ENCODE data around the gene PRR35.
A peak's percentile ranks its signal among the peaks of the same experiment; 100 is the strongest.
"Not testable (repeated sequence)": the region's sequence is repeated elsewhere in the genome, so short reads cannot be mapped to it uniquely, and the experiment has no call there.

Gene PRR35

DNA sequence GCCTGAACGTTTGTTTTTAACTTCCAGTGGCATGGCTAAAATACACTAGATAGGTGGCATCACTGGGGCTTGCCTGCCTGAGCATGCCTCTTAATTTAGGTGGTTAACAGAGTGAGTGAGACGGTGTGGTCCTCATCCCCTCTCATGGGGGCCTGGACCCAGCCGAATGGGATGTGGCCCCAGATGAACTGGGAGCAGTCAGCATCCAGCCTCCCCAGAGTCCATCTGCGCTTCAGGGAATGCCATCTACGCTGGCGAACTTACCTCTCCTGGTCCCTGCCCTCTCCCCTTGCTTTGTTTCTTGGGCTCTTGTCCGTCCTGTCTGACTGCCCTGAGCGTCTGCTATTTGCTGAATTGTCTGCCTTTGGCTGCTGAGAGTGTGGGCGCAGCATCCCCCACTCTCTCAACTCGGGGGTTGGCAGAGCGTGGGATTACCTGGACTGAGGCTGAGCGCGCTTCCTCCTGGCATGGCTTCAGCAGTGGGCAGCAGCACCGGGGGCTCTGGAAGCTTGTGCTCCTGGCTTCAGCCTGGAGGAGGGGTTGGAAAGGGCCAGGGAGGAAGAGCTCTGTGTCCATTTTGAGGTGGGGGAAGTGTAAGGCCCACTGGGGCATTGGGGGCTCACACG lies 31.8 kb downstream of the PRR35 start:
- no peak for DNase-seq (ENCODE audit: extremely low read depth in 1 of 2, low read depth in 1 of 2)

DNA sequence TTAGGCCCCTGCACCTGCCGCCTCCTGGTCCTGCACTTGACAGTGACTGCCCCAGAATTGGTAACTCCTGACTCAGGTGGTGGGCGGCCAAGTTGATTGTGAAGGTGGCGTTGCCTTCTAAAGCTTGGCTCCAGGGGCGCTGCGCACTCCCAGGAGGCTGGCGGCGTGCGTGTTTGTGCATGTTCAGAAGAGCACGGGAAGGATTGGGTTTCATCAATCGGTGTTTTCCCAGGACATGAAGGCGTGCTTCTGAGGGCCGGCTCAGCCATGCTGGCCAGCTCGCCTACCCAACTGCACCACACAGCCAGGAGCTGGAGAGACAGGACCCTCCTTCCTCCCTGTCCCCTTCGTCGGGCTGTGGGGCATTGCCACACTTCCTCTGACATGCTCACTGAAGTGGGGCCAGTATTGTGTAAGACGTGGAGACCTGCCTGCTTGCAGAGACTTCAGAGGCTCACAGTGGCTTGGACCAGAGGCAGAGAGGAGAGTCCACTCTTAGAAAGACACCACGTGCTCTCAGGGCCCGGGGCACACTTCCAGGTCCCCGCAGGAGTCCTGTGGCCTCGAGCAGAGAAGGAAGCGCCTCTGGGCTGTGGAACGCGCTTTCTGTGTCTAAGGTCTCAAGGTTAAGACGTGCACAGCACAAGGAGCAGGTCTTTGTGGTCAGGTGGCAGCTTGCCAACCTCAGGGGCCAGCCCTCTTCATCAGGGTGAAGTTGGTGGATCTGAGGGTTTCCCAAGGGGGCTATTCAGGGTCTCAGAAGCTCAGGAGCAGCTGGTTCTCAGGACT lies 32.5 kb downstream of the PRR35 start:
- DNase-seq (ENCODE audit: extremely low read depth in 1 of 2, low read depth in 1 of 2) = no peak

DNA sequence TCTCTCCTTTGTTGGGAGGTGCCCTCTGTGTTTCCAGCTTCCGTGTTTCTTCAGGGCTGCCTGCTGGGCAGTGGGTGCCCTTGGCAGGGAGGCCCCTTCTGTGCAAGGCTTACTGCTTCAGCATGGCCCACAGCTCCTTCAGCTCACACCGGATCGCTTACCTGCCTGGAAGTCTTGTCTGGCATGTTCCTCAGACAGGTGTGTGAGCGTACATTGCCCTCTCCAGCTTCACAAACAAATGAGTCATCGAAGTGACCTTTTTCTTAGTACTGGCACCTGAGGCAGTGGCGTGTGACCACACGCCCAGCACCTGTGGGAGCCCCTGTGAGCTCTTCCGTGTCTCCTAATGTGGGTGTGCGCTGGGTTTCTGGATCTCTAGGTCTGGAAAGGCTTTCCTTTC lies 33.2 kb downstream of the PRR35 start:
- DNase-seq (ENCODE audit: extremely low read depth in 1 of 2, low read depth in 1 of 2) = no peak

DNA sequence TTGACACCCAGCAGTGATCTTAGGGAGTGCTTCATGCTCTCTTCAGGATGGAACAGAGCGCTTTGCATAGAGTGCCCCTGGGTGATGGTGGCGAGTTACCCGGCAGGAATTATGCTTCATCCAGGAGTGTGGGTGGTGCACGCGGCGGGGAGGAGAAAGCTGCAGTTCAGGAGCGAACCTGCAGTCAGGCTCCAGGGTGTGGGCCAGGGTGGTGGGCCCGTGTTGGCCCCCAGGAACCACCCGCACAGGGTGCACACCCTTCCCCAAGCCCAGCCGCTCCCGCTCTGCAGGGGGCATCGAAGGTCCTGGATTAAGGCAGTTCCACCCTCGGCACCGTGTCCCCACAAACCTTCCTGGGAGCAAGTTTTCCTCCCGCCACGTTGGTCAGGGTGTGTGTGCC lies 33.6 kb downstream of the PRR35 start:
- no peak for DNase-seq (ENCODE audit: extremely low read depth in 1 of 2, low read depth in 1 of 2)

DNA sequence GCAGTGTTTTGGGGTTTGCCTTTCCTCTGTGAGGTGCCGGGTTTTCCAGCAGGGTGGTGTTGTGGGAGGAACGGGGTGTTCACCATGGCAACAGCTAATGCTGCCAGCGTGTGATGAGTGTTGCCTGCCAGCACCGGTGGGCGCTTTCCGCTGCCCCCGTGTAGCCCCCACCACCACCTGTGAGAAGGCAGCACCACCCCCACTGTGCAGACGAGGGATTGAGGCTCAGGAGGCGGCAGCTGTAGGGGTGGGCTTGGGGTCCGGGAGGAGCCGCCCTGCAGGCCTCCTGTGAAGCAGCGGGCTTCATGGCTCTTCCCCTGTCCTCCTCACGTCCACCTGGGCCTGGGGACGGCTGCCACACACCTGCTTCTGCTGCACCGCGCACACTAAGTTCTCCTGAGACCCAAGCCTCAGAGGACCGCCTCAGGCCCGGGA lies 34.9 kb downstream of the PRR35 start:
- no peak for DNase-seq (ENCODE audit: extremely low read depth in 1 of 2, low read depth in 1 of 2)

DNA sequence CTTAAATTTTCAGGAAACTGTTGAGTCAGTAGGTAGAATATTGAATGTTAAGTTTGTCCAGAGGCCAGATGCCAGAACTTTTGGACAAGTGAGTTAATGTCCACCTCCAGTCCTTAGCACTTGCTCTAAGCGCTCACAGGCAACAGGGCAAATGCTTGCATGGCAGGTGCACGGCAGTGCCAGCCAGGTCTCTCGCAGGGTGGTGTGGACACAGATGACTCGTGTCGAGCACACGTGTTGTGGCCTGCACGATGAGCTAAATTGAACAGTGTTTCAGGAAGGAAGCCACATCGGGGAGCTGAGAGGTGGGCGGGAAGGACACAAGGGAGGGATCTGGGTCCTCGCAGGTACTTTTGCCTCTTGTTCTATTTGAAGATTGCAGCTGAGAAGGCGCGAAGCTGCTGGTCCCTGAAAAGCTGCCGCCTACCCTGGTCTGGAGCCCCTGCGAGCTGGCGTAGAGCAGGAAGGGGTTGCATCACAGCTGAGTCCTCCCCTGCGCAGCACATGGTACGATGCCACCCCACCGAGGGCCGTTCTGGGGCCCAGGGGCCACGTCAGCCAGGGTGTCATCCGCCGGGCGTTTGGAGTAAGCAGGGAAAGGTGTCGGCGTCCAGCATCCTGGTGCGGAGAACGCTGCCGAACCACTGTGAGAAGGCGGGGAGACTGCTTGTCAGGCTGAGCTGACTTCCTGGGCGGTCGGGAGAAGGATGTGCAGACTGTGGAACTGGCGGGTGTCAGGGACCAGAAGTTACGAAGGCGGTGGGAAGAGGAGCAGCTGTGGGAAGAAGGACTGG lies 35.9 kb downstream of the PRR35 start:
- no peak for DNase-seq (ENCODE audit: extremely low read depth in 1 of 2, low read depth in 1 of 2)

DNA sequence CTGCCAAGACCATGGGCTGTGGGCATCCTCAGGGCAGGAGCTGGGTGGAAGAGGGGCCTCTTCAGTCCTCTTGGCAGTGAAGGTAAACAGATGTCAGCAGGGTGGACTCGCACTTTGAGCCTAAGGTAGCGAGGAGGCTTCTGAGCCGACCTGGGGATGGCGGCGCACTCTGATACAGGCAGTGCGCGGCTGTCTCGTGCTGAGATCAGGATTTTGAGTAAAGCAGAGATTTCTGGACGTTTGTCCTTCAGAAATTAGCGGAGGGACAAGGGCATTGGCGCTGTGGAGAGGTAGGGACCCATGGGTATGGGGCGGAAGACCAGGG lies 36.5 kb downstream of the PRR35 start:
- DNase-seq (ENCODE audit: extremely low read depth in 1 of 2, low read depth in 1 of 2) = no peak

DNA sequence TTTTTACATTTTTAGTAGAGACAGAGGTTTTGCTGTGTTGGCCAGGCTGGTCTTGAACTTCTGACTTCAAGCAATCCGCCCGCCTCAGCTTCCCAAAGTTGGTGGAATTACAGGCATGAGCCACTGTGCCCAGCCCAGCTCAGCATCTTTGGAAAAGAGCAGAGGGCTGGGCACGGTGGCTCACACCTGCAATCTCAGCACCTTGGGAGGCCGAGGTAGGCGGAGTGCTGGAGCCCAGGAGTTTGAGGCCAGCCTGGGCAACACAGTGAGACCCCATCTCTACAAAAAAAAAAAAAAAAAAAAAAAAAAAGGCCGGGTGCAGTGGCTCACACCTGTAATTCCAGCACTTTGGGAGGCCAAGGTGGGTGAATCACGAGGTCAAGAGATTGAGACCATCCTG lies 37.5 kb downstream of the PRR35 start:
- not testable (repeated sequence) for DNase-seq (ENCODE audit: extremely low read depth in 1 of 2, low read depth in 1 of 2)

DNA sequence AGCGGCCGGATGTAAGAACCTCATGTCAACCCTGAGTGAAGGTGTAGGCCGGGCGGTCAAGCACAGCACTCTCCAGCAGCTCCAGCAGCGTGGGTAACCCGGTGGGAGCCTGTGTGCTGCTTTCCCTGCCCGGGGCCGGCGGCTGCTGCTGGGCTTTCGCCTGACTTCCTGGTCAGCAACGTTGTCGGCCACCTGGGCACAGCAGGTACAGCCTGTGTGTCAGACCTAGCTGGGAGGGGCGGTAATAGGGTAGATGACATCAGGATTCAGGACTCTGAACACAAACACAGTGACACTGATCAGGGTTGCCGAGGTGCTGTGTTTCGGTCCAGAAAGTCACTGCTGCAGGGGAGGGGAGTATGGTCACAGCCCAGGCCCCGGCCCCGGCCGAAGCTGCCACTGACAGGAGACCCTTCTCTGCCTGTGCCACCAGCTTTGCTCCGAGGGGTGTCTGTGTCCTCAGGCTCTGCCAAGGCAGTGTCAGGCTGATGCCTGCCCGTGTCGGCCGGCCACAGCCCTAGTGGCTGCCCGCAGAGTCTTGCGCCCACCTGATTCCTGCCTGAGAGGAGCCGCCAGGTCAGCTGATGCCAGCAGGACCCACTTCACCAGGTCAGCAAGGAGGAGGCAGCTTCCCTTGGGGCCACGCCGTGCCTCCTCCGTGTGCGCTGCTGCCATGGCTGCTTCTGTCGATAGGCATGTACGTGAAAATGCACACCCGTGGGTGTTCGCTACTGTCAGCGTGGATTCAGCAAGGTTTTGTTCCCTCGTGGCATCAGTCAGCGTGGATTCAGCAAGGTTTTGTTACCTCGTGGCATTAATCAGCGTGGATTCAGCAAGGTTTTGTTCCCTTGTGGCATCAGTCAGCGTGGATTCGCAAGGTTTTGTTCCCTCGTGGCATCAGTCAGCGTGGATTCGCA lies 38.9 kb downstream of the PRR35 start:
- no peak for DNase-seq (ENCODE audit: extremely low read depth in 1 of 2, low read depth in 1 of 2)

DNA sequence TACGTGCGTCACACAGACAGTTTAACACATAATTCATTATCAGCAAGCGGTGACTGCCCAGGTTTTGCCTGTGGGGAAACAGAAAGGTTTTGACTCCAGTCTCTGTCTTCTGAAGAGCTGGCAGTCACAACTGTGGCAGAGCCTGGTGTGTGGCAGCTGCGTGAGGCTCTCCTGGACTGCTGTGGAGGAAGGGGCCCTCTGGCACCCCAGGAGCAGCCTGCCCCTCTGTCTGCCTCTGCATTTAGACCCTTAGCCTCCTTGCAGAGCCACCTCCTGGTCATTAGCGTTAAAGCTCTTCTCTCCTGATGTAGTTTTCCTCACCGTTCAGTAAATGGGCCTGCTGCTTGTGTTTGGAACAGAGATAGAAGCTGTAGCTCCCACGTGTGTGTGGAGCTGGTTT lies 40.6 kb downstream of the PRR35 start:
- DNase-seq (ENCODE audit: extremely low read depth in 1 of 2, low read depth in 1 of 2) = no peak

DNA sequence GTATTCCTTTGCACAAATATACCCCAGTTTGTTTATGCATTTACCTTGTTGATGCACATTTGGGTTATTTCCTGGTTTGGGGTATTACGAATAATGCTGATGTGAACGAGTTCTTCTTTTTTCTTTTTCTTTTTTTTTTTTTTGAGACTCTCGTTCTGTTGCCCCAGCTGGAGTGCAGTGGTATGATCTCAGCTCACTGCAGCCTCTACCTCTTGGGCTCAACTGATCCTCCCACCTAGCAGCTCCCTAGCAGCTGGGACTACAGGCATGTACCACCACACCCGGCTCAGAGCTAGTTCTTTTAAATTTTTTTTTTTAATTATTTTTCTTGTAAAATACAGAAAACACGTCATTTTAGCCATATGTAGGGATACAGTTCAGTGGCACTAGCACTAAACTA lies 43.7 kb downstream of the PRR35 start:
- no peak for DNase-seq (ENCODE audit: extremely low read depth in 1 of 2, low read depth in 1 of 2)

DNA sequence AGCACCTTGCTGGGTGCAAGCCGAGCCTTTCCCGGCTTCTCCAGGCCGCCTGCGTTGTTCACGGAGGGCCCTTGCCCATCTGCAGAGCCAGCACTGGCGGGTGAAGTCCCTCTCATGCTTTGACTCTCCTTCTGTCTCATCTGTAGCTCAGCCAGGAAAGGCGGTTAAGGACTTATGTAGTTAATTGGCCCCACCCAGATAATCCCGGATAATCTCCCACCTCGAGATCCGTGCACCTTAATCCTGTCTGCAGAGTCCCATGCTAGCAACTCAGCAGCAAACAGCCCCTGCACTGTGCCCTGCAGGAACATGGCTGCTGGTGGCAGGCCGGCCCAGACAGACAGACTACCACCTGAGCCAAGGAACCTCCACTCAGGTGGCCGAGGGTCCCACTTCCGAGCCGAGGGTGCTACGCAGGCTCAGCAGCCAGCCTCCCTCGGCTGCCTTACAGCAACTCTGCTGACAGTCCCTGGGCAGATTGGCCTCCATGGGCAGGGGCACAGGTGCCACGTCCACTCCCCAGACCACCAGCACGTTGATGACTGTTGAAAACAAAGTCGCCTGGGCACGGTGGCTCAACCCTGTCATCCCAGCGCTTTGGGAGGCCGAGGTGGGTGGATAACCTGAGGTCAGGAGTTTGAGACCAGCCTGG lies 46.6 kb downstream of the PRR35 start:
- DNase-seq (ENCODE audit: extremely low read depth in 1 of 2, low read depth in 1 of 2) = no peak

DNA sequence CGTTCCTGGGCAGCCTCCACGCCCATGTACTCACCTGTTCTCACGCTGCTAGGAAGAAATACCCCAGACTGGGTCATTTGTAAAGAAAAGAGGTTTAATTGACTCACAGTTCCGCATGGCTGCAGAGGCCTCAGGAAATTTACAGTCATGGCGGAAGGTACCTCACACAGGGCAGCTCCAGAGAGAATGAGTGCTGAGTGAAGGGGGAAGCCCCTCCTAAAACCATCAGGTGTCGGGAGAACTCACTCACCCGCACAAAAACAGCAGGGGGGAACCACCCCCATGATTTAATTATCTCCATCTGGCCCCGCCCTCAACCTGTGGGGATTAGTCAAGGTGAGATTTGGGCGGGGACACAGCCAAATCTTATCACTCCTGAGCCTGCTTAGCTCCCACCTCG lies 47.8 kb downstream of the PRR35 start:
- DNase-seq (ENCODE audit: extremely low read depth in 1 of 2, low read depth in 1 of 2) = peak in 1 of 2 donors; percentile 49

DNA sequence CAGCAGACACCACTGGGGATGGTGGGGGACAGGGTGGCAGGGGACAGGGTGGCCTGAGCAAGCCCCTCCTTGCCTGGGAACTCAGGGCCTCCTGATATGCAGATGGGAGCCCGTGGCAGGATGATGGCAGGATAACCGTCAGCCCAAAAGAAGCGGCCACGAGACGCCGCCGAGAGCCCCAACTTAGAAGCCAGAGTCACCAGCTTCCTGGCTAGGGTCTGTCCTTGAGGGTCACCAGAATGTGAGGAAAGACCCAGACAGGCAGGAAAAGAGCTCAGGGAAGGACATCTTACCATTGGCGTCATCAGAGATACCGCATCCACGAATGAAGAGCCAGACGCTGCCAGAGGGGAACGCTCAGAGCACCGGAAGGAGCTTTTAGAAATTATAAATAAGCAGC lies 49.1 kb downstream of the PRR35 start:
- DNase-seq (ENCODE audit: extremely low read depth in 1 of 2, low read depth in 1 of 2) = no peak

DNA sequence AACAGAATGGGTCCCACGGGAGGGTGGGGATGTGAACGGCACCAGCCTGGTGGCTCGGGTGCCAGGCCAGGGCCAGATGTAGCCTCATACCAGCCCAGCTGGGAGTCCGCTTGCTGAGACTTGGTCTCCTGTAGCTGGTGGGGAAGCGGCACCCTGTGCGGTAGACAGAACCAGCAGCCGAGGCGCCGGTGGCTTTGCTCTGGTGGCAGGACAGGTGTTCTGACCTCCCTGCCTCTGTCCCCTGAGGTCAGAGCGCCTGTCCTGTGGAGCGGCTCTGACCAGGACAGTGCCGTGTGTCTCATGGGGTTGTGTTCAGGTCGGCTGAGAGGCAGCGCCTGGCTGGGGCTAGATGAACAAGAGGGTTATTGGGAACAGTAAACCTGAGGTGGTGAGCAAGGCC lies 49.8 kb downstream of the PRR35 start:
- DNase-seq (ENCODE audit: extremely low read depth in 1 of 2, low read depth in 1 of 2) = no peak

DNA sequence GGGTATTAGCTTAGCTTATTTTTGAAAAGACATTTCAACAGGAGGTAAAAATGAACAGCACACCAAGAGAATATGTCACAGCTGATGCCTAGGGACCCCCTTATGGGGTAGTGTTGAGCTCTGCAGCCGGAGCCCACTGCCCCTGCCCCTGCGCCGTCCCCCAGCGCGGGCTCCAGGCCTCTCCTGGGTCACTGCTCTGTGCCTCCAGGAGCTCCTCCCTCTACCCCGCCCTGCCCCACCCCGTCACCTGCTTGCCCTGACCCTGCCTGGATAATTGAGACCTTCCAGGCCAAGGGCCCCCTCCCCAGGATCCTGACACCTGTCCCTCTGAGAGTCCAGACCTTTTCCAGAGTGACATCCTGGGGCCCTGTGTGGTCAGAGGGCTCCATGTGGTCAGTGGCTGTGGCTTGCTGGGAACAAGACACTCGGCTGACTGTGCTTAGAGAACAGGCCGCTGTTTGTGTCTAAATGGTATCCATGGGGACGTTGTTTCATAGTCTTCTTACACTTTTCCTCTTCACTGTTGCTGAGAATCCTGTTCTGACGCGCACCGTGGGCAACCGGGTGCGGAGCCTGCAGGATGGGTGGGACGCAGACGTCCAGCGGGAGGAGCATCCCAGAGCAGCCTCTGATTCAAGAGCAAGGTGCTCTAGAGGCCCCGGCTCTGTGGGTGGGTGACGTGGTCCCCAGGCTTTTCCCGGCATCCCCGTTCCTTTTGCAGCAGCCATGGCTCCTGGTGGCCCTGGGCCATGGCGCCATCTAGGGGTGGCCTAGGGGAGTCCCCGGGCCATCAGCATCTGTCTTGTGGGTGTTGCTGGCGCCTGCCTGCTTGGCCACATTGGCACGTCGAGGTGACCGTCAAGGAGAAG lies 50.6 kb downstream of the PRR35 start:
- DNase-seq (ENCODE audit: extremely low read depth in 1 of 2, low read depth in 1 of 2) = peak; percentile 37 to 39

DNA sequence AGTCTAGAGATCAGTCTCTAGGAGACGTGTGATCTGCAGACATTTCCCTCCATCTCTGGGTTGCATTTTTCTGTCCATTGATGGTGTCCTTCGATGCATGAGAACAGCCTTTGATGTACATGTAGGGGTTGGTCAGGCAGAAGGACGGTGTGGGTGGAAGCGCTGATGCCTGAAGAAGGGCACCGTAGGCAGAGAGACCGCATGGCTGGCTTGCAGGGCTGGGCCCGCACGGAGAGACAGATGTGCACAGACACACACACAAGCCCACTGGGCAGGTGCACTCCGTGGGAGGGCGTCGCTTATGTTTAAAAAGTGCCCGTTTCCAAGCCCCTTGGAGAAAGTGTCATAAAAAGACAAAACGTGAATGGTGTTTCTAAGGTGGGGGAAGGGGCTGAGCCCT lies 54.9 kb downstream of the PRR35 start:
- no peak for DNase-seq (ENCODE audit: extremely low read depth in 1 of 2, low read depth in 1 of 2)
